ENCODE results near the gene CCNC. TPM values are rescaled to one million over a fixed set of nuclear protein-coding genes. Genes with fewer than 3 reads are reported as not detected.

Gene CCNC, protein sequence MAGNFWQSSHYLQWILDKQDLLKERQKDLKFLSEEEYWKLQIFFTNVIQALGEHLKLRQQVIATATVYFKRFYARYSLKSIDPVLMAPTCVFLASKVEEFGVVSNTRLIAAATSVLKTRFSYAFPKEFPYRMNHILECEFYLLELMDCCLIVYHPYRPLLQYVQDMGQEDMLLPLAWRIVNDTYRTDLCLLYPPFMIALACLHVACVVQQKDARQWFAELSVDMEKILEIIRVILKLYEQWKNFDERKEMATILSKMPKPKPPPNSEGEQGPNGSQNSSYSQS
- 49.3 TPM for total RNA-seq (ENCODE audit: unreplicated experiment)
- long read RNA-seq, transcript CCNC-210 (12 exons, 2,473 nt): major isoform, 18 of 25 reads
- long read RNA-seq, partial matches to known transcripts: 0 of 25 reads
- long read RNA-seq, other reads (novel, unspliced or antisense): 5 of 25 reads

DNA sequence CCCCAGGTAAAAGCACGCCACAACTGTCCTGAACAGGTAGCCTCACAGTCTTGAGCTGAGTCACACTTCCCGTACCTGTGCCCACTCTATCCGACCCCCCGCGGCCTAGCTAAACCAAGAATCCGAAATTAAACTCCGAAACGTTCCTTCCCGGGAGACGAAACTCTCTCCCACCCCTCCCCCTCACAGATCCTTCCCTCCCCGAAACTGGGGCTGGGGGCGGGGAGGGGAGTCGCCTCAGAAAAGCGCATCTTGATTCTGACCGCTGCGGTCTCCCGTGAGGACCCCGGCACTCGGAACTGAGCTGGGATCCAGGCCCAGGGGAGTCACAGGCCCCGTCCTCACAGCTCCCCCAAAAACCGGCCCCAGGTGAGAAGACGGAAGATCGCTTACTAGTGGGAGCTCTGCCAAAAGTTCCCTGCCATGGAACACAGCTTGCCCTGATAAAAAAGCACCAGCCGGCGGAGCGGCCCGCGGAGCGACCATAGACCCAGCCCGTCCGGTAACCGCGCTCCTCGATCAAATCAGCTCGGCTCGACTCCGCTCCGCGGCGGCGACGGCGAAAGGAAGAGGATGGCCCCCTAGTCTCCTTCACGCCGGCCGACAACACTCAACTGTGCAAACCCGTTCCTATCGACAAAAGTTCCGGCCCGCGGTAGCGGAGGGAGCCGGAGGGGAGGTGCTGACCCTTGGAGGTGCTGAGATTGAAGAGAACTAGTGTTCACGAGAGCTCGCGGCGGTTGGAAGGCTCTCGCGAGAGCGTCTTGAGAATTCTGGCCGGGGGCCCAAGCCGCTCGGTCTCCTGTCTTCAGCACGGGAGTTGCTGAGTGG, at the start of gene CCNC:
Gene CCNC (minus strand): TSS at position 558 of the 831 bp plus-strand sequence. CDS start 133 bp downstream, at position 425.
- peak; percentile 93 for DNase-seq
- Mint-ChIP-seq H3K4me1 (ENCODE audit: low read depth, unreplicated experiment) (peaks cover 7% of the 10 kb centered on the region), H3K27ac (ENCODE audit: unreplicated experiment) (peak within 1 kb of the TSS; percentile 98), H3K27me3 (ENCODE audit: unreplicated experiment) (peaks cover 10% of the 10 kb centered on the region), H3K36me3 (ENCODE audit: unreplicated experiment) (peaks cover 4% of the 10 kb centered on the region), H3K4me3 (ENCODE audit: unreplicated experiment) (peak within 1 kb of the TSS; percentile 99), H3K9me3 (ENCODE audit: unreplicated experiment) (peaks cover 9% of the 10 kb centered on the region)
- TF ChIP-seq, protein P1, sequence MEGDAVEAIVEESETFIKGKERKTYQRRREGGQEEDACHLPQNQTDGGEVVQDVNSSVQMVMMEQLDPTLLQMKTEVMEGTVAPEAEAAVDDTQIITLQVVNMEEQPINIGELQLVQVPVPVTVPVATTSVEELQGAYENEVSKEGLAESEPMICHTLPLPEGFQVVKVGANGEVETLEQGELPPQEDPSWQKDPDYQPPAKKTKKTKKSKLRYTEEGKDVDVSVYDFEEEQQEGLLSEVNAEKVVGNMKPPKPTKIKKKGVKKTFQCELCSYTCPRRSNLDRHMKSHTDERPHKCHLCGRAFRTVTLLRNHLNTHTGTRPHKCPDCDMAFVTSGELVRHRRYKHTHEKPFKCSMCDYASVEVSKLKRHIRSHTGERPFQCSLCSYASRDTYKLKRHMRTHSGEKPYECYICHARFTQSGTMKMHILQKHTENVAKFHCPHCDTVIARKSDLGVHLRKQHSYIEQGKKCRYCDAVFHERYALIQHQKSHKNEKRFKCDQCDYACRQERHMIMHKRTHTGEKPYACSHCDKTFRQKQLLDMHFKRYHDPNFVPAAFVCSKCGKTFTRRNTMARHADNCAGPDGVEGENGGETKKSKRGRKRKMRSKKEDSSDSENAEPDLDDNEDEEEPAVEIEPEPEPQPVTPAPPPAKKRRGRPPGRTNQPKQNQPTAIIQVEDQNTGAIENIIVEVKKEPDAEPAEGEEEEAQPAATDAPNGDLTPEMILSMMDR (IDR thresholded peaks at IDR 0.05; ENCODE audit: partially characterized antibody, unreplicated experiment): no peak

DNA sequence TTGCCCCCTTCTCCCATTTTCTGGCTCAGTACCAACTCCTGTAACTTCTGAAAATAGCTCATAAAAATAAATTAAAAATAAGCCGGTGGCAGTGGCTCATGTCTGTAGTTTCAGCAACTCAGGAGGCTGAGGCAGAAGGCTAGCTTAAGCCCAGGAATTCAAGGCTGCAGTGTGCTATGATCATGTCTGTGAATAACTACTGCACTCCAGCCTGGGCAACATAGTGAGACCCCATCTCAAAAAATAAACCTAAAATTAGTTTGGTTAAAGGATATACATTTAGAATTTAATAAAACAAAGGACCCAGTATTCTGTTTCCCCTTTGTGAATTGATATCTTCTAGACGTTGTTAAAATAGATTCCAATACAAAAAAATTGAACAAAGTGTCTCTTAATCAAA, 48.7 kb upstream of the CCNC start:
- H3K4me1 Mint-ChIP-seq (ENCODE audit: low read depth, unreplicated experiment): peaks cover 10% of the 10 kb centered on the region
- no peak for DNase-seq
- H3K4me3 Mint-ChIP-seq (ENCODE audit: unreplicated experiment): no peak overlapping the region
- TF ChIP-seq, protein P1 (IDR thresholded peaks at IDR 0.05; ENCODE audit: partially characterized antibody, unreplicated experiment): no peak
- H3K27ac Mint-ChIP-seq (ENCODE audit: unreplicated experiment): no peak overlapping the region
- peaks cover 18% of the 10 kb centered on the region for H3K27me3 Mint-ChIP-seq (ENCODE audit: unreplicated experiment)
- H3K9me3 Mint-ChIP-seq (ENCODE audit: unreplicated experiment): peaks cover 24% of the 10 kb centered on the region
- peaks cover 7% of the 10 kb centered on the region for H3K36me3 Mint-ChIP-seq (ENCODE audit: unreplicated experiment)

DNA sequence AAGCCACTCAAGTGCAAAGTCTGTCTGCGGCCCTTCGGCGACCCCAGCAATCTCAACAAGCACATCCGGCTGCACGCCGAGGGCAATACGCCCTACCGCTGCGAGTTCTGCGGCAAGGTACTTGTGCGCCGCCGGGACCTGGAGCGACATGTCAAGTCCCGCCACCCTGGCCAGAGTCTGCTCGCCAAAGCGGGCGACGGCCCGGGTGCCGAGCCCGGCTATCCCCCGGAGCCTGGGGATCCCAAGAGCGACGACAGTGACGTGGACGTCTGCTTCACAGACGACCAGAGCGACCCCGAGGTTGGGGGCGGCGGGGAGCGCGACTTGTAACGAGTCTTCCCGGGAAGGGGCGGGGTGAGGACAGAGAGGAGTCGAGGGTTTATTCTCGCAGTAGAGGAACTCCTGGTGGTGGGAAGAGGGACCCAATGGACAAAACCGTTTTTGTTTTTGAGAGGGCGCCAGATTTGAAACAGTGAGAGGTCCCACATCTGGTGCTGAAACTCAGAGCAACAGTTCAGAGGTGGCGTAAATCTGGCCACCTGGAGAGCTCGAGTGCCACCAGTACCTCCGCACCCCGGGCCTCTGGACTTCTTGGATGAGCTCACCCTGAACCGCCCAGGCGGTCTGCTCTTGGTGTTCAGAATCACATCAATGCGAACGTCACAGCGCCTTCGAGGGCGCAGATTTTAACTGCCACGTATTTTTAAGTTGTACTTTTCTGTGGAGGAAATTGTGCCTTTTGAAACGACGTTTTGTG, 46.1 kb upstream of the CCNC start:
- Mint-ChIP-seq H3K27me3 (ENCODE audit: unreplicated experiment) (peaks cover 17% of the 10 kb centered on the region), H3K4me1 (ENCODE audit: low read depth, unreplicated experiment) (peaks cover 30% of the 10 kb centered on the region), H3K4me3 (ENCODE audit: unreplicated experiment) (peak overlapping the region; percentile 96), H3K9me3 (ENCODE audit: unreplicated experiment) (peaks cover 23% of the 10 kb centered on the region), H3K27ac (ENCODE audit: unreplicated experiment) (peak overlapping the region; percentile 91), H3K36me3 (ENCODE audit: unreplicated experiment) (peaks cover 5% of the 10 kb centered on the region)
- DNase-seq: peak; percentile 84
- TF ChIP-seq, protein P1 (IDR thresholded peaks at IDR 0.05; ENCODE audit: partially characterized antibody, unreplicated experiment): peak; percentile 48

DNA sequence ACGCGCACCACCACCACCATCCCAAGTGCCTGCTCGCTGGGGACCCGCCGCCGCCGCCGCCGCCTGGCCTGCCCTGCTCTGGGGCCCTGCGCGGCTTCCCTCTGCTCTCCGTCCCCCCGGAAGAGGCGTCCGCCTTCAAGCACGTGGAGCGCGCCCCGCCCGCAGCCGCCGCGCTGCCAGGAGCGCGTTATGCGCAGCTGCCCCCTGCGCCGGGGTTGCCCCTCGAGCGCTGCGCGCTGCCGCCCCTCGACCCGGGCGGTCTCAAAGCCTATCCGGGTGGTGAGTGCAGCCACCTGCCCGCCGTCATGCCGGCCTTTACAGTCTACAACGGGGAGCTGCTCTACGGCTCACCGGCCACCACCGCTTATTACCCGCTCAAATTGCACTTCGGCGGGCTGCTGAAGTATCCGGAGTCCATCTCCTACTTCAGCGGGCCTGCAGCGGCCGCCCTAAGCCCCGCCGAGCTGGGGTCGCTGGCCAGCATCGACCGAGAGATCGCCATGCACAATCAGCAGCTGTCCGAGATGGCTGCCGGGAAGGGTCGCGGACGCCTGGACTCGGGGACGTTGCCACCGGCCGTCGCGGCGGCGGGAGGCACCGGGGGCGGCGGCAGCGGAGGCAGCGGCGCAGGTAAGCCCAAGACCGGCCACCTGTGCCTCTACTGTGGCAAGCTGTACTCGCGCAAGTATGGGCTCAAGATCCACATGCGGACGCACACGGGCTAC, 45.4 kb upstream of the CCNC start:
- Mint-ChIP-seq H3K36me3 (ENCODE audit: unreplicated experiment) (peaks cover 5% of the 10 kb centered on the region), H3K27ac (ENCODE audit: unreplicated experiment) (peak overlapping the region; percentile 82), H3K9me3 (ENCODE audit: unreplicated experiment) (peaks cover 23% of the 10 kb centered on the region), H3K4me3 (ENCODE audit: unreplicated experiment) (peak overlapping the region; percentile 96), H3K27me3 (ENCODE audit: unreplicated experiment) (peaks cover 21% of the 10 kb centered on the region), H3K4me1 (ENCODE audit: low read depth, unreplicated experiment) (peaks cover 31% of the 10 kb centered on the region)
- DNase-seq: peak; percentile 72
- TF ChIP-seq, protein P1 (IDR thresholded peaks at IDR 0.05; ENCODE audit: partially characterized antibody, unreplicated experiment): peak; percentile 6

Measured in glutamatergic neuron (in vitro differentiated cells).